ENCODE measurements around the gene TNS3. TPM values are rescaled to one million over a fixed set of nuclear protein-coding genes. Genes with fewer than 3 reads are reported as not detected.
A peak's percentile ranks its signal among the peaks of the same experiment; 100 is the strongest.

The TNS3 gene
- polyA plus RNA-seq, 3 donors = 5.2 to 30.3 (median 7.9) TPM

DNA sequence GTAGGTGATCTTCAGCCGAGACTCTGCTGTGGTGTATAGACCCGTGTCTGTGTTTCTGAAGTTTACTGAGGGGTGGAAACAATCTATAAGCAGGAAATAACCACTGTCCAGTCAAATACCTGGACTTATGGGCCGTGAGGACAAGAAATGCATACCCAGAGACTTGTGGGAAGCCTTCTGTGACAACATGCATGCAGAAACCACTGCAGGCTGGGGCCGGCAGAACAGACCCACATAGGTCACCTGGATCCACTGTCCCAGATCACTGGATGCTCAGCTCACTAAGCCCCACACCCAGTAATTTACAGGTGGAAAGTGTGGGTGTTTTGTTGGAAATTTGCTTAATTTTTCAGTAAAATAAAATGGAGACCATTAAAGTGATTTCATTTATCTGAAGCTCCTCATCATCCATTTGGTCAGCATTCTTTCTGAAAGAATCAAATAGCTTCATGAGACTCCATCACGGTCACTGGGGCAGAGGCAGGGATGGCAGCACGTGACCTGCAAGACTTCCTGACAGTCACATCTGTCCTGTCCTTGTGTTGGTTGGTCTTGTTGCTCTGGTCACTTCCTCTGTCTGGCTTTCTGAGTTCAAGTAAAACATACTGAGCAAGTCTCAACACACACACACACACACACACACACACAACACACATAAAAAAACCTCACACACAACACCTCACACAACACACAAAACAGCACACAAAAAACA is 108.3 kb downstream of the TNS3 start:
- Mint-ChIP-seq H3K4me1 (peaks cover 19% of the 10 kb centered on the region), H3K27me3 (ENCODE audit: low read depth in 3 of 3) (peaks cover 0 to 3% (median 0%) of the 10 kb centered on the region in 3 donors), H3K9me3 (no peaks in the 10 kb centered on the region), H3K36me3 (peaks cover 38 to 43% of the 10 kb centered on the region in 2 donors), H3K4me3 (no peak overlapping the region), H3K27ac (no peak overlapping the region)
- no peak overlapping the region for H3K4me2 ChIP-seq (replicated peaks; ENCODE audit: extremely low read depth, low read length, poor library complexity, severe bottlenecking)
- intact Hi-C loops (cut with micrococcal nuclease) = loop anchor here (10.0 kb wide), 1 partner anchor 191 kb away; no protein-coding TSS in a partner anchor
- H3K9me3 ChIP-seq (replicated peaks in 1 of 2; ENCODE audit: control insufficient read depth in 1 of 2, insufficient read depth in 1 of 2, low read length in 2 of 2) = no peaks in the 10 kb centered on the region
- no peak overlapping the region for H2AFZ ChIP-seq (ENCODE audit: insufficient read depth, low read depth, low read length, poor library complexity, severe bottlenecking)
- H3K36me3 ChIP-seq (replicated peaks in 1 of 2; ENCODE audit: control insufficient read depth in 1 of 2, insufficient read depth in 2 of 2, low read length in 2 of 2) = peaks cover 12 to 41% of the 10 kb centered on the region in 2 donors
- peaks cover 76% of the 10 kb centered on the region for H4K20me1 ChIP-seq (ENCODE audit: insufficient read depth, low read length)
- 39% methylated on average over 4 of the region's 6 CpGs for WGBS (ENCODE audit: insufficient coverage)
- H3K79me2 ChIP-seq (ENCODE audit: insufficient read depth, low read length) = peaks cover 47% of the 10 kb centered on the region
- H3K4me3 ChIP-seq (replicated peaks in 1 of 3; ENCODE audit: low read depth in 2 of 3, low read length in 3 of 3) = no peak overlapping the region
- peaks cover 32% of the 10 kb centered on the region in 2 donors for H3K4me1 ChIP-seq (ENCODE audit: control insufficient read depth in 1 of 2, insufficient read depth in 2 of 2, low read length in 2 of 2)
- H3K9ac ChIP-seq (ENCODE audit: insufficient read depth, low read length, poor library complexity, severe bottlenecking) = peak overlapping the region; percentile 4
- DNase-seq = peak; percentile 63 to 80 (median 80)
- no peaks in the 10 kb centered on the region for H3K27me3 ChIP-seq (ENCODE audit: control insufficient read depth in 2 of 2, insufficient read depth in 2 of 2, low read length in 2 of 2)
- peak overlapping the region; percentile 84 to 86 for H3K27ac ChIP-seq (ENCODE audit: low read depth in 1 of 2, low read length in 2 of 2)
- TF ChIP-seq, protein P1, sequence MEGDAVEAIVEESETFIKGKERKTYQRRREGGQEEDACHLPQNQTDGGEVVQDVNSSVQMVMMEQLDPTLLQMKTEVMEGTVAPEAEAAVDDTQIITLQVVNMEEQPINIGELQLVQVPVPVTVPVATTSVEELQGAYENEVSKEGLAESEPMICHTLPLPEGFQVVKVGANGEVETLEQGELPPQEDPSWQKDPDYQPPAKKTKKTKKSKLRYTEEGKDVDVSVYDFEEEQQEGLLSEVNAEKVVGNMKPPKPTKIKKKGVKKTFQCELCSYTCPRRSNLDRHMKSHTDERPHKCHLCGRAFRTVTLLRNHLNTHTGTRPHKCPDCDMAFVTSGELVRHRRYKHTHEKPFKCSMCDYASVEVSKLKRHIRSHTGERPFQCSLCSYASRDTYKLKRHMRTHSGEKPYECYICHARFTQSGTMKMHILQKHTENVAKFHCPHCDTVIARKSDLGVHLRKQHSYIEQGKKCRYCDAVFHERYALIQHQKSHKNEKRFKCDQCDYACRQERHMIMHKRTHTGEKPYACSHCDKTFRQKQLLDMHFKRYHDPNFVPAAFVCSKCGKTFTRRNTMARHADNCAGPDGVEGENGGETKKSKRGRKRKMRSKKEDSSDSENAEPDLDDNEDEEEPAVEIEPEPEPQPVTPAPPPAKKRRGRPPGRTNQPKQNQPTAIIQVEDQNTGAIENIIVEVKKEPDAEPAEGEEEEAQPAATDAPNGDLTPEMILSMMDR (IDR thresholded peaks at IDR 0.05) = no peak

GRCh38 chr7:47472444-47473157 is 109.3 kb downstream of the TNS3 start:
- intact Hi-C loops (cut with micrococcal nuclease) = loop anchor here (10.0 kb wide), 1 partner anchor 192 kb away; no protein-coding TSS in a partner anchor

More at GRCh38 chr7:47472444-47473157, 109.3 kb downstream of the TNS3 start:
- Histone ChIP-seq H3K36me3 (replicated peaks in 1 of 2; ENCODE audit: control insufficient read depth in 1 of 2, insufficient read depth in 2 of 2, low read length in 2 of 2) (peaks cover 16 to 43% of the 10 kb centered on the region in 2 donors), H3K9me3 (replicated peaks in 1 of 2; ENCODE audit: control insufficient read depth in 1 of 2, insufficient read depth in 1 of 2, low read length in 2 of 2) (no peaks in the 10 kb centered on the region), H2AFZ (ENCODE audit: insufficient read depth, low read depth, low read length, poor library complexity, severe bottlenecking) (no peak overlapping the region), H4K20me1 (ENCODE audit: insufficient read depth, low read length) (peaks cover 70% of the 10 kb centered on the region), H3K4me3 (replicated peaks in 1 of 3; ENCODE audit: low read depth in 2 of 3, low read length in 3 of 3) (no peak overlapping the region), H3K27ac (ENCODE audit: low read depth in 1 of 2, low read length in 2 of 2) (peak overlapping the region in 1 of 2 donors; percentile 86), H3K79me2 (ENCODE audit: insufficient read depth, low read length) (peaks cover 38% of the 10 kb centered on the region), H3K9ac (ENCODE audit: insufficient read depth, low read length, poor library complexity, severe bottlenecking) (no peak overlapping the region), H3K4me2 (replicated peaks; ENCODE audit: extremely low read depth, low read length, poor library complexity, severe bottlenecking) (no peak overlapping the region), H3K27me3 (ENCODE audit: control insufficient read depth in 2 of 2, insufficient read depth in 2 of 2, low read length in 2 of 2) (no peaks in the 10 kb centered on the region), H3K4me1 (ENCODE audit: control insufficient read depth in 1 of 2, insufficient read depth in 2 of 2, low read length in 2 of 2) (peaks cover 32% of the 10 kb centered on the region in 2 donors)
- TF ChIP-seq, protein P1 (IDR thresholded peaks at IDR 0.05) = no peak
- H3K4me1 Mint-ChIP-seq = peaks cover 19% of the 10 kb centered on the region
- no peaks in the 10 kb centered on the region for H3K9me3 Mint-ChIP-seq
- 94% methylated on average over 12 of the region's 19 CpGs for WGBS (ENCODE audit: insufficient coverage)
- peak overlapping the region in 4 of 7 donors; percentile 29 to 70 (median 52) for H3K27ac Mint-ChIP-seq
- H3K27me3 Mint-ChIP-seq (ENCODE audit: low read depth in 3 of 3) = peaks cover 0 to 3% (median 0%) of the 10 kb centered on the region in 3 donors
- peaks cover 41 to 43% of the 10 kb centered on the region in 2 donors for H3K36me3 Mint-ChIP-seq
- DNase-seq = no peak
- no peak overlapping the region for H3K4me3 Mint-ChIP-seq

Data from CD14-positive monocyte (primary cell).